HG03469 (cell line): ENCODE measurements around the gene LCN6.
"Not testable (repeated sequence)": the region's sequence is repeated elsewhere in the genome, so short reads cannot be mapped to it uniquely, and the experiment has no call there.

Experiments used
- ATAC-seq: cut with Tn5 transposase; IDR thresholded peaks from one replicate; pipeline ENCODE4 v1.9.1; 2021; ENCODE audit warnings: mild to moderate bottlenecking, moderate library complexity, moderate number of reproducible peaks; ENCODE audit not compliant: unreplicated experiment

The LCN6 gene

DNA sequence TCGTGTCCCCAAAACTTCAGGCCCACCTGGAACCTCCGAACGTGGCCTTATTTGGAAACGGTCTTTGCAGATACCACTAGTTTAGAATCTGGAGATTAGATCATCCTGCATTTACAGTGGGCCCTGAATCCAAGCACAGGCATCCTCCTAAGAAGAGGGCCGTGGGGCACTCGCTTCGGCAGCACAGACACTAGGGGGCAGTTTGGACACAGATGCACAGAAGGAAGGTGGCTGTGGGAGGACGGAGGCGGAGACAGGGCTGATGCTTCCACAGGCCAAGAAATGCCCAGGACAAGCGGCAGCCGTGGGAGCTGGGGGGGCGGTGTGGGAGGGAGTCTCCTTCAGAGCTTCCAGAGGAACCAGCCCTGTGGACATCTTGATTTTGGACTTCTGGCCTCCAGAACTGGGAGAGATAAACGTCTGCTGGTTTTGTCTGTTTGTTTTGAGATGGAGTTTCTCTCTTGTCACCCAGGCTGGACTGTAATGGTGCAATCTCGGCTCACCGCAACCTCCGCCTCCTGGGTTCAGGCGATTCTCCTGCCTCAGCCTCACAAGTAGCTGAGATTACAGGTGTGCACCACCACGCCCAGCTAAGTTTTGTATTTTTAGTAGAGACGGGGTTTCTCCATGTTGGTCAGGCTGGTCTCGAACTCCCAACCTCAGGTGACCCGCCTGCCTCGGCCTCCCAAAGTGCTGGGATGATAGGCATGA lies 12.7 kb upstream of the LCN6 start:
- not testable (repeated sequence) for ATAC-seq

DNA sequence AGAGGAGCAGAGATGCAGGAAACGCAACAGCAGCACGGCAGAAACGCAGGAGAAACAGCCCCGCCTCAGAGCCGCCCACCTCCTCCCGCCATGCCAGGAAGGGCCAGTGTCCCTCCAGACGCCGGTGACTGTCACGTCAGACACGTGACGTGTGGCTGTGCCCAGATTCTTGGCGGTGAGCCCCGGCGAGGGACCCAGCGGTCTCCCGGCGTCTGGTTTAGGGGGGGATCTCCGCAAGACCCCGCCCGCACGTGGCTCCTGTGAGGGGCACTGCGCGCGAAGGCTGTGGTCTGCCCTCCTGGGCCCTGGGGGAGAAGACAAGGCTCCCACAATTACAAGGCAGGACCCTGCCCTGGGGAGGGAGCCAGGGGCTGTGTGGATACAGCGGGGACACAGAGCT lies 12.1 kb upstream of the LCN6 start:
- no peak for ATAC-seq

DNA sequence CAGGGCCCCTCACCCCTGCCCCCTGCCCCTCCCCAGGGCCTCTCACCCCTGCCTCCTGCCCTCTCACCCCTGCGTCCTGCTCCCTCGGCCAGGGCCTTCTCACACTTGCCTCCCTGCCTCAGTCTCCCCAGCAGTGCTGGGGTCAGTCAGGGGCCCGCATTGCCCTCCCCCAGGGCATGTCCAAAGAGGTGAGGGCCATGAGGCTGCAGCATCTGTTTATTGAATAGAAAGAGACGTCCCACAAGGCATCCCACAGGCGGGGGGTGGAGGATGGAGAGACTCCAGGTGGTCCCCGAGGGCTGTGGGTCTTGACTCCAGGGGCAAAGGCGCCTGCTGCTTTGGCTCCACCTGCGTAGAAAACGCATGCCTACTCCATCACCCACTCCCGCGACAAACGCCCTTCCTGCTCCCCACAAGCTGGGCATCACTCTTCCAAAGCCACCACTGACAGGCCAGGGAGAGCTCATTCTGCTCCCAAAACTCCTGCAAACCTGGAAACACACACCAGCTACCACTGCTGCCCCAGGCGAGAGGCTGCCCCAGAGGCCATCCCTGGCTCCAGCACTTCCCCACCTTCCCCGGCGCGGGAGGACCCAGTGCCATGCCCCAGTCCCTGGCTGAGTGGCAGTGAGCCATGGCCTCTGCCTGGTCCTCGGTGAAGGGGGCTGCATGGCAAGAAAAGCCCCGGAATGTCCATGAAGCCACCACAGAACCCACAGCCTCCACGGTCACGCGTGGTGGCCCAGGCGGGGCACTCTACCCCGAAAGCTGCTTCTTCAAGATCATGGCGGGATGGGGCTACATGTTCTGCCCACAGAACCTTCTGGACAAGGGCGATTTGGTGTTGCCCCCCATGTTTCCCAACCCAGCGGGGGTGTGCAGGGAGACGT lies 11.4 kb upstream of the LCN6 start:
- ATAC-seq: no peak

DNA sequence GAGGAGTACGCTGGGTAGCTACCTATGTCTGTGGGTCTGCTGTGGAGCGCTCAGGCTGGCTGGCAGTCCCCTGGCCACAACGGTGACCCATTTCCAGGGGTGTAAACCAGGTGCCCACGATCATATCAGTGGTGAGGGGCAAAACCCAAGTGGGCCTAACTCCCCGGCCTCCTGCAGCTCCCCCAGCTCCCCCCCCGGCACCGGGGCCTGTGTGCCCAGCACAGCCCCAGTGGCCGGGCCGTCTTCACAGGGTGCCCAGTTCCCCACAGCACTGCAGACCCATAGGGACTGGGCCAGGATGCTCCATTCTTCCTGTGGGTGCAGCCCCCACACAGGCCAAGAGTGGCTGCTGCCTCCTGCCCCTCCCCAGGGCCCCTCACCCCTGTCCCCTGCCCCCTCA lies 10.7 kb upstream of the LCN6 start:
- no peak for ATAC-seq

DNA sequence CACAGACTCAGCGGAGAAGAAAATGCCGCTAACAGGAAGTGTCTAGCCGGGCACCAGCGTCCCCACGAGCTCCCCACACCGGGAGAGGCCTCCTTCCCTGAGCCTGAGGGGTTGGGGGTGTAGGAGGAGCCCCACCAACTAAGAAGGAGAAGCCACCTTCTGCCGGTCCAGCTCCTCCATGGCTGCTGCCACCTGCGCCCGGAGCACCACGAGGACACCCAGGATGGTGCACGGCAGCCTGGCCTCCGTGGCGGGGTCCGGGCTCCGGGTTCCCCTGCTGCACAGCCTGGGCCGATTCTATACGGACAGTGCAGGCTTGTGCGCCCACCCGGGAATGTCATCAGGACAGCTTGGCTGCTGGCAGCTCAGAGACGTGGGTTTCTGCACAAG lies 9.4 kb upstream of the LCN6 start:
- no peak for ATAC-seq

DNA sequence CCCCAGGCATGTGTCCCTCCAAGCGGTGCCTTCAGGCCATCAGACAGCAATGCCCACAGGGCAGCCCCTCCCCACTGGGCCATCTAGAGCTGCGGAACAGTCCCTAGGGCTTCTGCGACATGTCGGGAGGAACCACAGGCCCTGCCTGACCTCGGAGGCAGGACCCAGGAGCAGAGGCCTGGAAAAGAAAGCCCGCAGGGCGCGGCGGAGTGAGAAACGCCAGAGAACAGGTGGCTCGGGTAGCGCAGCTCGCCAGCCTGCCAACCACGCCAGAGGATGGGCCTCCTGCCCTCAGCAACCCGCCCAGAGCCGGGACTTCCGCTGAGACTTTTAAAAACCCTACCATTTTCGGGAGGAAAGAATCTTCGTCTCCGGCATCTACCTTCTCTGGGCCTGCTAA lies 9.0 kb upstream of the LCN6 start:
- no peak for ATAC-seq

DNA sequence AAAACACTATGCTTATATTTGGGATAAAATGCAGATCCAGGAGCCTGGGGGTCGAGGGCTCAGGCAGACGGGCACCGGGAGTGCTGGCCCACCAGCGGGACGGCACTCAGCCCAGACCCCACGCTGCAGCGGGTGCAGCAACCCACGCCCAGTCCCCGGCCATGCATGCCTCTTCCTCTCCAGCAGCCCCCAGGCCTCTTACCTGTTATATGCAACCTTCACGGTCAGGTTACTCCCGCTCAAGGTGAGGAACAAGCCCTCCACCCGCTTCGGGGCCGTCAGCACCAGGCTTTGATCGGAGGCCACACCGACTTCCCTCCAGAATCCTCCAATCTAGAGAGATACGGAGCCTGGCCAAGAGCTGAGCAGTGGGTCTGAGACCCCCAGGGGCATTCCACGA lies 8.5 kb upstream of the LCN6 start:
- ATAC-seq: no peak

DNA sequence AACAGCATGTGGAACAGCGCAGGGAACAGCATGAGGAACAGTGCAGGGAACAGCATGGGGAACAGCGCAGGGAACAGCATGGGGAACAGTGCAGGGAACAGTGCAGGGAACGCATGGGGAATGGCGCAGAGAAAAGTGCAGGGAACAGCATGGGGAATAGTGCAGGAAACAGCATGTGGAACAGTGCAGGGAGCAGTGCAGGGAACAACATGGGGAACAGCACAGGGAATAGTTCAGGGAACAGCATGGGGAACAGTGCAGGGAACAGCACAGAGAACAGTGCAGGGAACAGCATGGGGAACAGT lies 7.8 kb upstream of the LCN6 start:
- ATAC-seq: no peak

DNA sequence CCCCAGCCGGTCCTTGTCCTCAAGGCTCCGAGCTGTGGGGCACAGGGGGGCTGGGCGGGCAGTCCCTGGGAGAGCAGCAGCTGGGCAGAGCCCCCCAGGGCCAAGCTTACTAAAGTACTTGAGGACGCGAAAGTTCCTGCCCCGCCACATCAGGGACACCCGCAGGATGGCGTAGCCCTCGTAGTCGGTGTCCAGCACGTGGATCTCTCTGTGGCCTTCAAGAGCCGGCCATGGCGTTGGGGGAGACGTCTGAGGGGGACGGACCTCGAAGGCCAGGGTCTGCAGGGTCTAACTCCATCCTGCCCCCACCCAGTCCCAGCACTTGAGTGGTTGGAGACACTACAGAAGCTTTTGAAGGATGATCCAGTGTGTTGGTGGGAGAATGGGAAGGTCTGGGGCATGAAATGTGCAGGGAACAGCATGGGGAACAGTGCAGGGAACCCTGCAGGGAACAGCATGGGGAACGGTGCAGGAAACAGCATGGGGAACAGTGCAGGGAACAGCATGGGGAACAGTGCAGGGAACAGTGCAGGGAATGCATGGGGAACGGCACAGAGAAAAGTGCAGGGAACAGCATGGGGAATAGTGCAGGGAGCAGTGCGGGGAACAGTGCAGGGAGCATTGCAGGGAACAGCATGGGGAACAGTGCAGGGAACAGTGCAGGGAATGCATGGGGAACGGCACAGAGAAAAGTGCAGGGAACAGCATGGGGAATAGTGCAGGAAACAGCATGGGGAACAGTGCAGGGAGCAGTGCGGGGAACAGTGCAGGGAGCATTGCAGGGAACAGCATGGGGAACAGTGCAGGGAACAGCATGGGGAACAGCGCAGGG lies 7.2 kb upstream of the LCN6 start:
- ATAC-seq: not testable (repeated sequence)

DNA sequence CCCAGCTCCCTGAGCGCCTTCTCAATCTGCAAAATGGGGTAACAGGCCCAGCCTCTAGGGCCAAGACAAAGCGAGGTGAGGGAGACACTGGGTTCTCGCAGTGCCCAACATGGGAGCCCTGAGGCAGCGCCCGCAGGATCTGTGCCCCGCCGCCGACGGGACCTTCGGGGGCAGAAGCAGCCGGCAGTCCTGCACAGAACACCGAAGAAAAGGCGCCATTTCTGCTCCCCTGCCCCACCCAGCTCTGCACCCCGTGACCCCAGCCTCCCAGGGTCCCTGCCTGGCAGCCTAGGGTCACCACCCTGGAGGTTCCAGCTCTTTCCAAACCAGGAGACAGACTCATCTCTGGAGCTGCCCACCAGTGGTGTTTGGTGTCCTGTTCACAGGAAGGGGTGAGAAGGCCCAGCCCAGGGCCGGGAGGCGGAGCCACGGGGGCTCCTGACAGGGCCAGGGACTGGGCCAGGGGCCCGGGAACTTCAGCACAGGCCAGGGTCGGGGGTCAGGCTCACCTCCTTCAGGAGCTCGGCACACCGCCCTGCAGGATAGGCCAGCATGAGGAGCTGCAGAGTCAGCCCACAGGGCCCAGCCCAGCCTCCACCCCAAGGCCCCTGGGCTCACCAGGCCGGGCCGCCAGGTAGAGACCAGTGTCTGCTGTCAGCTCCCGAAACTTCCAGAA lies 6.4 kb upstream of the LCN6 start:
- no peak for ATAC-seq

DNA sequence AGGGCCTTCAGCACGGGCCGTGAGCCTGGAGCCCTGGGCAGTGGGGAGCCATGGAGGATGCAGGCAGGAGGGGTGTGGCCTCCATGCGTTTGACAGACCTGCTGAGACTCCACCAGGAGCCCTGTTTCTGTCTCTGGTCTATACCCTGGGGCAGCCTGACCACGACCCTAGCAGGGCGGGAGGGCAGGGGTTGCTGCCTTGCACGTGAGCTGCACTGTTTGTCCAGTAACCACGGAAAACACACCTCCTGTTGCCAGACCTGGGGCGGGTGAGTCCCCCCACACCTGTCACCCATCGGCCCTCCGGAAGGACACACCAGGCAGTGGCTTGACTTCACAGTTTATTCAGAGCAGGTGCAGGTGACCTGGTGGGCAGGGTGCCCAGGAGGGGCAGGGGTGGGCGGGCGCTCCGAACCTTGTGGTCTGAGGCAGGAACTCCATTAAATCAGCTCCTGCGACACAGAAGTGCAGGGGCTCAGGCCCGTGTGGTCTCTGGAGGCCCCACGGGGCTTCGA lies 5.8 kb upstream of the LCN6 start:
- no peak for ATAC-seq

DNA sequence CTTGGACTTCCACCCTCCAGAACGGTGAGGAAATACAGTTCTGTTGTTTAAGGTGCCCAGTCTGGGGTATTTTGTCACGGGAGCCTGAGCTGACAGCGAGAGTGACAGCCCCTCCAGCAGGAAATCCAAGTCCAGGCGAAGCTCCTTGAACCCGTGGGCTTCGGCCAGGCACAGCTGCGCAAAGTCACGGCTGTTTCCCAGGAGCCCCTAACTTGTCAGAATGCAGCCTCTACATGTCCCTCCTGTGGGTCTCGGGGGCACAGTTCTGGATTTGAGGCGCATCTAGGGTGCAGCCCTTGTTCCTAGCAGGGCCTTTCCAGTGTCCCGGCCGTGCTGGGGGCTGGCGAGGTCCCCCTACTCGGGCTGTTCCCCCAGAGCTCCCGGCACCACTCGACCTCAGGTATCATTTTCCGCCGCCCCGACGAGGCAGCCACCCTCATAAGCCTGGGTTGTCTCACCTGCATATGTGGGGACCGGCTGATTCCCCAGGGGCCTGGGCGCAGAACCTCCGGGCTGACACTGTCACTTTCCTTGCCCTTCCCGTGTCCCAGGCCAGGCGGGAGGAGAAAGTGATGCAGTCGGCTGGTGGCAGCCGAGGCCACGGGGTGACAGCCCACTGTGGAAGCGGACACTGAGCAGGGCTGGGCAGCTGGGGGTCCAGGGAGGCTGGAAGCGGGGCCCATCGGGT lies 5.2 kb upstream of the LCN6 start:
- no peak for ATAC-seq

DNA sequence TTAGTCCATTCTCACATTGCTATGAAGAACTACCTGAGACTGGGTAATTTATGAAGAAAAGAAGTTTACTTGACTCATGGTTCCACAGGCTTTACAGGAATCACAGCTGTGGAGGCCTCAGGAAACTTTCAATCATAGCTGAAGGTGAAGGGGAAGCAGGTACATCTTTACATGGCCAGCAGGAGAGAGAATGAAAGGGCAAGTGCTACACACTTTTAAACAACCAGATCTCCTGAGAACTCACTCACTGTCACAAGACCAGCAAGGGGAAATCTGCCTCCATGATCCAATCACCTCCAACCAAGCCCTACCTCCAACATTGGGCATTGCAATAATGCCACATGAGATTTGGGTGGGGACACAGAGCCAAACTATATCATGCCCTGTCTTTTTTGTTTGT lies 3.5 kb upstream of the LCN6 start:
- ATAC-seq: no peak

DNA sequence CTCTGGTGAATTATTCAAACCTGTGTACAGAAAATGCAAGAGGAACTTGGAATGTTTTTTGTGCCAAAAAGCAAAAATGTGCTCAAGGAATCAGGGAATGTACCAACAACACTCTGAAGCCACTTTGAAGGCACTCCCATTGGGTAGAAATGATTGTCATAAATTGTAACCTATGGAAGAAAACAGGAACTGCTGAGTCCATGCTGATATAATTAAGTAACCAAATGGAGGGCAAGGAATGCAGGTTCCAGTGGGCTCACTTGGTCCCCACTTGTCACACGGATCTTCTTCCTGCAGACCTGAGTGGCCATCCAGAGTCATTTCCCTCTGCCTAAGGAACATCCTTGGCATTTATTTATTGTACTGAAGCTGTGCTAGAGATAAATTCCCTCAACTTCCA lies 2.9 kb upstream of the LCN6 start:
- no peak for ATAC-seq

DNA sequence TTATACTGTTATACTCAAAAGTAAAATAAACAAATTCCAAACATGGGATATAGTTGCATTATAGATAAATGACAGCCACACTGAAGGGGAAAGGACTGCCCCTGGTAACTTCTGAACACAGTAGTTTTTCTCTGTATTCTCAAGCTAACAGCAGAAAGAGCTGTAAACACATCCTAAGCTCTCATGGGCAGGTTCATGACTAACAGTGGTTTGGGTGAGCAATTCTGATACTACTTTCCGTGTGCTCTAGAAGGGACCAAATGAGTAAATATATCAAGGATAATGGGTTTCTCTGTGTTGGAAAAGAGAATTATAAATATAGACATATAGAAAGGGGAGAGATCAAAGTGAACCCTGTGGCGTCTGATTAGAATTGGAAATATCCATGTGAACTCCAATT lies 2.2 kb upstream of the LCN6 start:
- no peak for ATAC-seq

DNA sequence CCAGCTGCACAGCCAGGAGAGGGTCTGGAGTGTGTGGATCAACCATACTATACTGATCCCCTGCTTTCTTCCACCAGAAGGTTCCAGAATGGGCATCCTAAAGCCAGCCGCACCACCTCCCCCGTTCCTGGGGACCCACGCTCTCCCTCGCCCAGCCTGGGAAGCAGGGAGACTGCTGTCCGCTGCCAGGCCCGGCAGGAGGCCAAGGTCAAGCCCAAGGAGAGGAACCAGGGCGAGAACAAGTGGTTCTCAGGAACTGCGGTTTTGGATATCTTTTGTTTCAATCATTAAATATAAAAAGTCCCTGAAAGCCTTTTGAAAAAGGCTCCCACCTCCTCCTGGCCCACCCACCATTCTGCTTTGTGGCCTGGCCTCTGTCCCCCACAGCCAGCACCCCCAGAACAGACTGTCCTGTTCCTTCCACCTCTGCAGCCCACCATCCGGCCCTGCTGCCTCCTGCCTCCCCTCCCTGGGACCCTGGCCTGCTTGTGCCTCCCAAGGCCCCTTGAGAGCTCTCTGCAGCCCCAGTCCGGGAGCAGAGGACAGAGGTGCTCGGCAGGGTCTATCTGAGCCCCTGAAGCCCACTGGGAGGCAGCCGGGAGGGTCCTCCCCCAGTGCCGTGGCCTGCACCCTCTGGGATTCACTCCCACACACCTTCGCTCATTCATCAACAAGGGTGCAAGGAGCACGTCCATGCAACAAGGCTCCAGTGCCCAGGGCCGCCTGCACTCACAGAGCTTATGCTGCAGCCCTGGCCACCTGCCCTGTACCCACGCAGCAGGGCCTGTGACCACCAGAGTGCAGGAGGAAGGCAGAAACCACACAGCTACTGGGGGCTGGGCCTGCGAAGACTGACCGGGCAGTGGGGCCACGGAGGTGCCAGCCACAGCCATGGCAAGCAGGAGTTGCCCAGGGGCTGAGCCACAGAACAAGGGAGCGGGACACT lies 614 bp upstream of the LCN6 start:
- no peak for ATAC-seq

DNA sequence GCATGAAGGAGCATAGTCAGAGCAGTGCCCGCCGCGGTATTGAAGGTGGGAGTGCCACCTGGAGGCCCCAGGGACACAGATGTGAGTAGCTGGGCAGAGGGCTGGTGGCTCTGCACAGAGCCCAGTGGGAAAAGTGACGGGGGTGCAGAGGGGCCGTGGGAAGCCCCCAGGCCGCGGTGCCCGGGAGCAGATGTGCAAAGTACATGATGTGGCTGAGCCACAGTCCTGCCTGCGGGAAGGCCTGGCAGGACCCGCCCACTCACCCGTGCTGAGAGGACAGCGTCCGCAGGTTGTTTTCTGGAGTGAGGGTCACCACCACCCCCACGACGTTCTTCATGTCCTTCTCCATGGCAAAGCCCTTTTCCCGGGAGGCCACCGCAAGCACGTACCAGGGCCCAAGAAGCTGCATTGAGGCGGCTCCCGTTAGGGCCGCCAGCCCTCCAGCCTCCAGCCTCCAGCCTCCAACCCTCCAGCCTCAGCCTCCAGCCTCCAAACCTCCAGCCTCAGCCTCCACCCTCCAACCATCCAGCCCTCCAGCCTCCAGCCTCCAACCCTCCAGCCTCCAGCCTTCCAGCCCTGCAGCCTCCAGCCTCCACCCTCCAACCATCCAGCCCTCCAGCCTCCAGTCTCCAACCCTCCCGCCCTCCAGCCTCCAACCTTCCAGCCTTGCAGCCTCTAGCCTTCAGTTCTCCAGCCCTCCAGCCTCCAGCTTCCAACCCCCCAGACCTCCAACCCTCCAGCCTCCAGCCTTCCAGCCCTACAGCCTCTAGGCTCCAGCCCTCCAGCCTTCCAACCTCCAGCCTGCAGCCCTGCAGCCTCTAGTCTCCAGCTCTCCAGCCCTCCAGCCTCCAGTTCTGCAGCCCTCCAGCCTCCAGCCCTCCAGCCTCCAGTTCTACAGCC lies 914 bp downstream of the LCN6 start:
- no peak for ATAC-seq

DNA sequence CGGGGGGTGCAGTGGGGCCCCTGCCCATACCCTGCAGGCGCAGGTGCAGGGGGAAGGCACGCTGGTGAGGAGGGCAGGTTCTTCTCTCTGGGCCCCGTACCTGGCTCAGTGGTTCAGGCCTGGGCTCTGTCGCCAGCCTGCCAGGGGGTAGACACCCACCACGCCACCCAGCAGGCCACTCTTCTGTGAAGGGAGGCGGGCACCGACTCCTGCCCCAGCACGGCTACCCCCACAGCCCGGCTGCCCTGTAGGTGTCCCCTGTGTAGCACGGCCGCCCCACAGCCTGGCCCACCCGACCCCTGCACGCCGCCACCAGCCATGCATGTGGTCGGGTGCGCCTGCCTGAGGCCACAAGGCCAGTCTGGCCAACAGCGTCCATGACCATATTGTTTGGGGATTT lies 1.7 kb downstream of the LCN6 start:
- ATAC-seq: no peak
